H9 (cell line): ENCODE data around the gene HSPA1L. TPM values are rescaled to one million over a fixed set of nuclear protein-coding genes. Genes with fewer than 3 reads are reported as not detected.

Experiments used
- DNase-seq: peaks from one replicate; pipeline ENCODE4 v3.0.0-alpha.2; 2017
- H2AFZ ChIP-seq: one replicate; pipeline ENCODE4 v1.6.1; 2013; ENCODE audit warnings: mild to moderate bottlenecking, low read length, control low read depth, moderate library complexity
- H2AK5ac ChIP-seq: 2 replicates; pipeline ENCODE4 v1.6.1; 2013; ENCODE audit warnings: low read length, control low read depth, mixed read lengths; ENCODE audit not compliant: insufficient read length
- H2BK120ac ChIP-seq: one replicate; pipeline ENCODE4 v1.6.1; 2013; ENCODE audit warnings: low read depth, mild to moderate bottlenecking, low read length, control low read depth, inconsistent platforms; ENCODE audit not compliant: poor library complexity, severe bottlenecking
- H2BK12ac ChIP-seq: 2 replicates; pipeline ENCODE4 v1.6.1; 2013; ENCODE audit warnings: low read length, control low read depth, mixed read lengths, low read depth; ENCODE audit not compliant: insufficient read length
- H2BK15ac ChIP-seq: 2 replicates; pipeline ENCODE4 v1.6.1; 2013; ENCODE audit warnings: low read depth, low read length, control low read depth
- H2BK20ac ChIP-seq: one replicate; pipeline ENCODE4 v1.6.1; 2013; ENCODE audit warnings: low read depth, mild to moderate bottlenecking, low read length, control low read depth, inconsistent platforms; ENCODE audit not compliant: poor library complexity, severe bottlenecking
- H2BK5ac ChIP-seq: 2 replicates; pipeline ENCODE4 v1.6.1; 2013; ENCODE audit warnings: low read length, control low read depth, mixed read lengths; ENCODE audit not compliant: insufficient read length
- H3K14ac ChIP-seq: 2 replicates; pipeline ENCODE4 v1.6.1; 2013; ENCODE audit warnings: low read length, control low read depth; ENCODE audit not compliant: insufficient read depth
- H3K18ac ChIP-seq: 2 replicates; pipeline ENCODE4 v1.6.1; 2013; ENCODE audit warnings: low read depth, mild to moderate bottlenecking, mixed read lengths, low read length, control low read depth; ENCODE audit not compliant: insufficient read length
- H3K23ac ChIP-seq: 2 replicates; pipeline ENCODE4 v1.6.1; 2013; ENCODE audit warnings: low read length, control low read depth, mixed read lengths, low read depth; ENCODE audit not compliant: insufficient read length
- H3K23me2 ChIP-seq: 2 replicates; pipeline ENCODE4 v1.6.1; 2013; ENCODE audit warnings: low read depth, mild to moderate bottlenecking, mixed read lengths, low read length, control low read depth; ENCODE audit not compliant: insufficient read length, poor library complexity, severe bottlenecking
- H3K27ac ChIP-seq: 2 replicates; pipeline ENCODE4 v1.5.1; 2013; ENCODE audit warnings: low read length, control low read depth, mixed read lengths, low read depth; ENCODE audit not compliant: insufficient read length
- H3K27me3 ChIP-seq: 2 replicates; pipeline ENCODE4 v1.6.1; 2013; ENCODE audit warnings: low read length, control low read depth, inconsistent platforms; ENCODE audit not compliant: insufficient read depth
- H3K4ac ChIP-seq: 2 replicates; pipeline ENCODE4 v1.6.1; 2013; ENCODE audit warnings: low read depth, mild to moderate bottlenecking, control low read depth, inconsistent platforms, low read length, moderate library complexity
- H3K4me1 ChIP-seq: 2 replicates; pipeline ENCODE4 v1.6.1; 2013; ENCODE audit warnings: low read length, control low read depth, inconsistent platforms; ENCODE audit not compliant: insufficient read depth
- H3K4me2 ChIP-seq: 2 replicates; pipeline ENCODE4 v1.6.1; 2013; ENCODE audit warnings: low read length, control low read depth, mixed read lengths; ENCODE audit not compliant: insufficient read length, insufficient read depth
- H3K56ac ChIP-seq: 2 replicates; pipeline ENCODE4 v1.6.1; 2013; ENCODE audit warnings: low read depth, mild to moderate bottlenecking, mixed read lengths, low read length, control low read depth; ENCODE audit not compliant: insufficient read length
- H3K79me1 ChIP-seq: 2 replicates; pipeline ENCODE4 v1.6.1; 2013; ENCODE audit warnings: low read depth, mild to moderate bottlenecking, moderate library complexity, low read length, control low read depth, inconsistent platforms; ENCODE audit not compliant: insufficient read depth, poor library complexity, severe bottlenecking
- H3K79me2 ChIP-seq: 2 replicates; pipeline ENCODE4 v1.6.1; 2013; ENCODE audit warnings: low read length, control low read depth, inconsistent platforms; ENCODE audit not compliant: insufficient read depth
- H3K9ac ChIP-seq: 2 replicates; pipeline ENCODE4 v1.6.1; 2013; ENCODE audit warnings: low read length, control low read depth, mixed read lengths; ENCODE audit not compliant: insufficient read length; ENCODE audit errors: extremely low read depth
- H3K9me3 ChIP-seq: one replicate; pipeline ENCODE4 v1.6.1; 2013; ENCODE audit warnings: low read depth, low read length, inconsistent platforms; ENCODE audit not compliant: control insufficient read depth
- H3T11ph ChIP-seq: one replicate; pipeline ENCODE4 v1.6.1; 2013; ENCODE audit warnings: mild to moderate bottlenecking, low read length, control low read depth, inconsistent platforms
- H4K20me1 ChIP-seq: one replicate; pipeline ENCODE4 v1.6.1; 2013; ENCODE audit not compliant: control insufficient read depth, insufficient read length, insufficient read depth
- H4K5ac ChIP-seq: 2 replicates; pipeline ENCODE4 v1.6.1; 2013; ENCODE audit warnings: low read depth, mild to moderate bottlenecking, mixed read lengths, low read length, control low read depth; ENCODE audit not compliant: insufficient read length
- H4K8ac ChIP-seq: replicated peaks from 2 replicates; pipeline ENCODE4 v1.6.1; 2013; ENCODE audit warnings: low read length, control low read depth, mixed read lengths, low read depth; ENCODE audit not compliant: insufficient read length
- H4K91ac ChIP-seq: 2 replicates; pipeline ENCODE4 v1.6.1; 2013; ENCODE audit warnings: low read depth, mild to moderate bottlenecking, moderate library complexity, mixed read lengths, low read length, control low read depth; ENCODE audit not compliant: insufficient read length
- H3K27ac Mint-ChIP-seq, 3 experiments: 2 replicates in 2 of 3; 3 replicates in 1 of 3; pipeline ENCODE4 v1.8.0; 2020 to 2021; ENCODE audit warnings: mixed read lengths in 3 of 3, mild to moderate bottlenecking in 1 of 3, moderate library complexity in 1 of 3
- H3K27me3 Mint-ChIP-seq: 2 replicates; pipeline ENCODE4 v1.8.0; 2021; ENCODE audit warnings: low read depth, mild to moderate bottlenecking, moderate library complexity, mixed read lengths
- H3K36me3 Mint-ChIP-seq, 3 experiments: 2 replicates in 2 of 3; 3 replicates in 1 of 3; pipeline ENCODE4 v1.8.0; 2020 to 2021; ENCODE audit warnings: low read depth in 3 of 3, mixed read lengths in 3 of 3; ENCODE audit not compliant: insufficient read depth in 1 of 3
- H3K4me1 Mint-ChIP-seq, 2 experiments: 2 replicates each; pipeline ENCODE4 v1.8.0; 2020; ENCODE audit warnings: mixed read lengths in 2 of 2
- H3K4me3 Mint-ChIP-seq, 2 experiments: 2 replicates in 1 of 2; 3 replicates in 1 of 2; pipeline ENCODE4 v1.8.0; 2020 to 2021; ENCODE audit warnings: mild to moderate bottlenecking in 2 of 2, mixed read lengths in 2 of 2, moderate library complexity in 1 of 2
- H3K9me3 Mint-ChIP-seq, 2 experiments: 2 replicates in 1 of 2; 3 replicates in 1 of 2; pipeline ENCODE4 v1.8.0; 2020; ENCODE audit warnings: mild to moderate bottlenecking in 2 of 2, mixed read lengths in 2 of 2, moderate library complexity in 1 of 2
- CTCF ChIP-seq: fragments of 200-600 bp; sonication (generic); conservative IDR thresholded peaks from 3 replicates; pipeline ENCODE4 v1.8.0; 2021; ENCODE audit warnings: antibody characterized with exemption, mild to moderate bottlenecking
- WGBS: extraction: QIAGEN DNeasy Blood & Tissue Kit; methylation state at CpG from one replicate; pipeline ENCODE4 v1.1.7; 2013; ENCODE audit warnings: missing lambda C conversion rate, low lambda C conversion rate, mixed read lengths; ENCODE audit not compliant: insufficient read length; ENCODE audit errors: extremely low coverage; 5-methylcytosine and 5-hydroxymethylcytosine counted together
- total RNA-seq: library from RNA; stranded (reverse); gene quantifications from 2 replicates; pipeline ENCODE4 v1.2.1, GENCODE V29; 2021

HSPA1L gene
- total RNA-seq, 1 experiment from 2014 or later: 2.5 TPM

GRCh38 chr6:31769684-31770371 is 45.3 kb downstream of the HSPA1L start:
- H2BK120ac ChIP-seq: no peak overlapping the region
- H3K9ac ChIP-seq: no peak overlapping the region
- peak; percentile 85 for DNase-seq
- H4K20me1 ChIP-seq: no peaks in the 10 kb centered on the region
- no CpG with 5 or more reads among the region's 12 CpGs for WGBS
- peak overlapping the region in 1 of 3 experiments; percentile 25; a peak in 1 of 7 replicates for H3K27ac Mint-ChIP-seq
- no peak overlapping the region for H4K91ac ChIP-seq
- no peaks in the 10 kb centered on the region for H3K4me1 ChIP-seq
- no peaks in the 10 kb centered on the region; the same call in 1 of the 2 replicates for H3K27me3 Mint-ChIP-seq
- no peaks in the 10 kb centered on the region; a peak in 1 of 5 replicates for H3K9me3 Mint-ChIP-seq
- H3K23ac ChIP-seq: no peak overlapping the region
- no peak overlapping the region for H2AK5ac ChIP-seq
- peak; percentile 97 for TF ChIP-seq CTCF
- H3K14ac ChIP-seq: no peak overlapping the region
- H3K4me3 Mint-ChIP-seq: no peak overlapping the region; a peak in 1 of 5 replicates
- H3K23me2 ChIP-seq: no peaks in the 10 kb centered on the region
- H3K18ac ChIP-seq: no peak overlapping the region
- H3K4me1 Mint-ChIP-seq: peaks cover 10 to 12% of the 10 kb centered on the region in 2 experiments
- no peak overlapping the region for H3K27ac ChIP-seq
- H3K4ac ChIP-seq: no peak overlapping the region
- no peak overlapping the region for H4K8ac ChIP-seq
- no peak overlapping the region for H3T11ph ChIP-seq
- no peak overlapping the region for H2BK20ac ChIP-seq
- no peaks in the 10 kb centered on the region for H3K27me3 ChIP-seq
- H3K4me2 ChIP-seq: no peak overlapping the region
- H2BK15ac ChIP-seq: no peak overlapping the region
- no peak overlapping the region for H2BK5ac ChIP-seq
- H3K79me1 ChIP-seq: no peaks in the 10 kb centered on the region
- no peak overlapping the region for H4K5ac ChIP-seq
- H2BK12ac ChIP-seq: no peak overlapping the region
- no peak overlapping the region for H3K56ac ChIP-seq
- H3K79me2 ChIP-seq: no peaks in the 10 kb centered on the region
- H2AFZ ChIP-seq: no peak overlapping the region
- H3K9me3 ChIP-seq: no peaks in the 10 kb centered on the region
- H3K36me3 Mint-ChIP-seq: no peaks in the 10 kb centered on the region; a peak in 1 of 7 replicates
